Colonic mucosa (tissue), 4 donors: Measurements from ENCODE around the gene LSM6. TPM values are rescaled to one million over a fixed set of nuclear protein-coding genes. Genes with fewer than 3 reads are reported as not detected.

Experiments
- DNase-seq: peaks from one replicate; pipeline ENCODE4 v3.0.0-alpha.2; 2020
- H3K27ac ChIP-seq: fragments of 200-600 bp; one replicate; pipeline ENCODE4 v1.8.0; 2021
- H3K27me3 ChIP-seq: fragments of 200-600 bp; one replicate; pipeline ENCODE4 v1.8.0; 2021
- H3K36me3 ChIP-seq: fragments of 200-600 bp; one replicate; pipeline ENCODE4 v1.8.0; 2021
- H3K4me1 ChIP-seq: fragments of 200-600 bp; one replicate; pipeline ENCODE4 v1.8.0; 2021; ENCODE audit warnings: mild to moderate bottlenecking
- H3K4me3 ChIP-seq: fragments of 200-600 bp; one replicate; pipeline ENCODE4 v1.8.0; 2021
- H3K9ac ChIP-seq, 2 donors: one replicate each; pipeline ENCODE4 v1.7.0; 2013; ENCODE audit warnings: control low read depth in 2 of 2, low read depth in 2 of 2, low read length in 2 of 2
- H3K9me3 ChIP-seq: fragments of 200-600 bp; one replicate; pipeline ENCODE4 v1.8.0; 2021
- CTCF ChIP-seq: fragments of 200-600 bp; IDR thresholded peaks from one replicate; pipeline ENCODE4 v1.8.0; 2022; ENCODE audit warnings: antibody characterized with exemption, mild to moderate bottlenecking
- intact Hi-C: fragments of 100-400 bp; cut with DNase I; formaldehyde crosslinking; loops from one replicate; pipeline ENCODE4 v1.14.1; 2022
- total RNA-seq, 2 donors: library from RNA; stranded (reverse); fragmentation: NEBNext Ultra II Directional in 1 of 2; extraction: Animal tissue kit (Norgen Biotek cat#: 25700) in 1 of 2; gene quantifications; one replicate each; pipeline ENCODE4 v1.2.1, GENCODE V29; 2021
- donor health status: healthy.
- donor health status: DM: no; HTN: no; CAD: no.
- donor health status: DM: no; HTN: no; CAD: no.

LSM6 gene
- total RNA-seq, 2 donors from 2014 or later, result 24.6 to 38.0 TPM

- Histone ChIP-seq H3K4me3 (no peak overlapping the region), H3K36me3 (no peaks in the 10 kb centered on the region), H3K9me3 (no peaks in the 10 kb centered on the region), H3K9ac (no peak overlapping the region), H3K27me3 (no peaks in the 10 kb centered on the region), H3K4me1 (no peaks in the 10 kb centered on the region), H3K27ac (no peak overlapping the region)
- no peak for TF ChIP-seq CTCF
- DNase-seq, result no peak
- intact Hi-C loops, result no loop called here
These were observed 5.4 kb upstream of the LSM6 start for GRCh38 chr4:146170149-146170548.

GRCh38 chr4:146176891-146177290 lies 1.4 kb downstream of the LSM6 start:
- TF ChIP-seq CTCF, result no peak
- DNase-seq, result no peak
- H3K27ac ChIP-seq, result no peak overlapping the region
- no peak overlapping the region for H3K4me3 ChIP-seq
- H3K27me3 ChIP-seq, result no peaks in the 10 kb centered on the region
- H3K36me3 ChIP-seq, result no peaks in the 10 kb centered on the region
- peak overlapping the region in 1 of 2 donors; percentile 84 for H3K9ac ChIP-seq
- H3K9me3 ChIP-seq, result no peaks in the 10 kb centered on the region
- intact Hi-C loops, result no loop called here
- H3K4me1 ChIP-seq, result no peaks in the 10 kb centered on the region

- Histone ChIP-seq H3K27me3 (no peaks in the 10 kb centered on the region), H3K27ac (no peak overlapping the region), H3K9ac (no peak overlapping the region), H3K9me3 (no peaks in the 10 kb centered on the region), H3K4me3 (no peak overlapping the region), H3K4me1 (no peaks in the 10 kb centered on the region), H3K36me3 (no peaks in the 10 kb centered on the region)
- intact Hi-C loops, result no loop called here
- no peak for TF ChIP-seq CTCF
- DNase-seq, result no peak
These were observed 2.6 kb downstream of the LSM6 start for GRCh38 chr4:146178126-146178525.

GRCh38 chr4:146179784-146180370 lies 4.4 kb downstream of the LSM6 start:
- no peak overlapping the region for H3K4me3 ChIP-seq
- TF ChIP-seq CTCF, result no peak
- no peaks in the 10 kb centered on the region for H3K9me3 ChIP-seq
- no peak for DNase-seq
- no peaks in the 10 kb centered on the region for H3K4me1 ChIP-seq
- intact Hi-C loops, result no loop called here
- H3K27me3 ChIP-seq, result no peaks in the 10 kb centered on the region
- H3K9ac ChIP-seq, result no peak overlapping the region
- H3K27ac ChIP-seq, result no peak overlapping the region
- H3K36me3 ChIP-seq, result no peaks in the 10 kb centered on the region

- intact Hi-C loops, result no loop called here
- Histone ChIP-seq H3K9me3 (no peaks in the 10 kb centered on the region), H3K9ac (no peak overlapping the region), H3K27ac (no peak overlapping the region), H3K4me1 (no peaks in the 10 kb centered on the region), H3K4me3 (no peak overlapping the region), H3K36me3 (no peaks in the 10 kb centered on the region), H3K27me3 (no peaks in the 10 kb centered on the region)
- TF ChIP-seq CTCF, result no peak
- no peak for DNase-seq
These were observed 6.9 kb downstream of the LSM6 start for GRCh38 chr4:146182443-146182842.
